ENCODE results near the gene PCMT1.

The PCMT1 gene

GRCh38 chr6:149854532-149854931, 105.0 kb downstream of the PCMT1 start:
- no peak overlapping the region for H3K27ac ChIP-seq
- intact Hi-C loops (cut with DNase I; ENCODE audit: low total_unique reads), result no loop called here
- H3K27me3 ChIP-seq, result no peaks in the 10 kb centered on the region
- no peak for TF ChIP-seq CTCF (IDR thresholded peaks at IDR 0.05)
- peaks cover 0 to 12% (median 6%) of the 10 kb centered on the region in 4 donors for H3K4me1 ChIP-seq
- H3K36me3 ChIP-seq, result peaks cover 0 to 7% (median 0%) of the 10 kb centered on the region in 3 donors
- DNase-seq, result no peak
- H3K9me3 ChIP-seq, result no peaks in the 10 kb centered on the region
- H3K4me3 ChIP-seq, result no peak overlapping the region

GRCh38 chr6:149855040-149855654, 105.6 kb downstream of the PCMT1 start:
- intact Hi-C loops (cut with DNase I; ENCODE audit: low total_unique reads), result no loop called here
- H3K27me3 ChIP-seq, result no peaks in the 10 kb centered on the region
- TF ChIP-seq CTCF (IDR thresholded peaks at IDR 0.05), result no peak
- no peak overlapping the region for H3K27ac ChIP-seq
- no peaks in the 10 kb centered on the region for H3K9me3 ChIP-seq
- H3K4me1 ChIP-seq, result peaks cover 0 to 18% (median 6%) of the 10 kb centered on the region in 4 donors
- H3K36me3 ChIP-seq, result peaks cover 0 to 7% (median 0%) of the 10 kb centered on the region in 3 donors
- H3K4me3 ChIP-seq, result no peak overlapping the region
- no peak for DNase-seq

- Histone ChIP-seq H3K4me1 (peaks cover 0 to 18% (median 6%) of the 10 kb centered on the region in 4 donors), H3K27ac (no peak overlapping the region), H3K9me3 (no peaks in the 10 kb centered on the region), H3K36me3 (peaks cover 0 to 7% (median 0%) of the 10 kb centered on the region in 3 donors), H3K4me3 (no peak overlapping the region), H3K27me3 (no peaks in the 10 kb centered on the region)
- intact Hi-C loops (cut with DNase I; ENCODE audit: low total_unique reads), result no loop called here
- DNase-seq, result no peak
- no peak for TF ChIP-seq CTCF (IDR thresholded peaks at IDR 0.05)
Observed at GRCh38 chr6:149855741-149856140, 106.2 kb downstream of the PCMT1 start.

- TF ChIP-seq CTCF (IDR thresholded peaks at IDR 0.05), result no peak
- intact Hi-C loops (cut with DNase I; ENCODE audit: low total_unique reads), result no loop called here
- no peak for DNase-seq
- Histone ChIP-seq H3K36me3 (peaks cover 0 to 7% (median 0%) of the 10 kb centered on the region in 3 donors), H3K9me3 (no peaks in the 10 kb centered on the region), H3K27ac (no peak overlapping the region), H3K4me3 (no peak overlapping the region), H3K27me3 (no peaks in the 10 kb centered on the region), H3K4me1 (peaks cover 0 to 22% (median 6%) of the 10 kb centered on the region in 4 donors)
Observed at GRCh38 chr6:149856256-149856994, 106.9 kb downstream of the PCMT1 start.

- intact Hi-C loops (cut with DNase I; ENCODE audit: low total_unique reads), result no loop called here
Observed at GRCh38 chr6:149857541-149857940, 108.0 kb downstream of the PCMT1 start.

More at GRCh38 chr6:149857541-149857940, 108.0 kb downstream of the PCMT1 start:
- Histone ChIP-seq H3K27me3 (no peaks in the 10 kb centered on the region), H3K27ac (no peak overlapping the region), H3K4me1 (peaks cover 0 to 34% (median 9%) of the 10 kb centered on the region in 4 donors), H3K4me3 (no peak overlapping the region), H3K9me3 (no peaks in the 10 kb centered on the region), H3K36me3 (peaks cover 0 to 2% (median 0%) of the 10 kb centered on the region in 3 donors)
- no peak for DNase-seq
- TF ChIP-seq CTCF (IDR thresholded peaks at IDR 0.05), result no peak

Measured in tibial artery (tissue), 4 donors.